ENCODE data around the gene EFHB. TPM values are rescaled to one million over a fixed set of nuclear protein-coding genes. Genes with fewer than 3 reads are reported as not detected.
A peak's percentile ranks its signal among the peaks of the same experiment; 100 is the strongest.

Gene EFHB
- total RNA-seq, 1 experiment from 2014 or later = 1.9 TPM

DNA sequence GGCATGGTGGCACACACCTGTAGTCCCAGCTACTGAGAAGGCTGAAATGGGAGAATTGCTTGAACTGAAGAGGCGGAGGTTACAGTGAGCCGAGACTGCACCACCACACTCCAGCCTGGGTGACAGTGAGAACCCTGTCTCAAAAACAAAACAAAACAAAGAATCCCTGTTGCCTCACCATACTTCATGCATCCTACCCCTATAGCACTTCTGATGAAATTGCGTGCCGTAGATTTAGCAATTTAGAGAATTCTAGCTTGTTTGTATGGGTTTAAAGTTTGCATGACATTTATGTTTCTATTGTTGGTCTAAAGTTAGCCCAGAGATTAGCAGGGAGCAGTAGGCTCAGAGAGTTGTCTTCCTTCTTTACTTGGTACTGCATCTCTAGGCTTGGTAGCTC is 20.7 kb upstream of the EFHB start:
- no peaks in the 10 kb centered on the region for H3K27me3 Mint-ChIP-seq (ENCODE audit: low read depth)
- no peak overlapping the region for H3K4me3 Mint-ChIP-seq
- H3K27me3 ChIP-seq (ENCODE audit: insufficient read depth, low read length) = no peaks in the 10 kb centered on the region
- H3K56ac ChIP-seq (ENCODE audit: insufficient read length, low read depth, low read length) = no peak overlapping the region
- TF ChIP-seq, protein P1, sequence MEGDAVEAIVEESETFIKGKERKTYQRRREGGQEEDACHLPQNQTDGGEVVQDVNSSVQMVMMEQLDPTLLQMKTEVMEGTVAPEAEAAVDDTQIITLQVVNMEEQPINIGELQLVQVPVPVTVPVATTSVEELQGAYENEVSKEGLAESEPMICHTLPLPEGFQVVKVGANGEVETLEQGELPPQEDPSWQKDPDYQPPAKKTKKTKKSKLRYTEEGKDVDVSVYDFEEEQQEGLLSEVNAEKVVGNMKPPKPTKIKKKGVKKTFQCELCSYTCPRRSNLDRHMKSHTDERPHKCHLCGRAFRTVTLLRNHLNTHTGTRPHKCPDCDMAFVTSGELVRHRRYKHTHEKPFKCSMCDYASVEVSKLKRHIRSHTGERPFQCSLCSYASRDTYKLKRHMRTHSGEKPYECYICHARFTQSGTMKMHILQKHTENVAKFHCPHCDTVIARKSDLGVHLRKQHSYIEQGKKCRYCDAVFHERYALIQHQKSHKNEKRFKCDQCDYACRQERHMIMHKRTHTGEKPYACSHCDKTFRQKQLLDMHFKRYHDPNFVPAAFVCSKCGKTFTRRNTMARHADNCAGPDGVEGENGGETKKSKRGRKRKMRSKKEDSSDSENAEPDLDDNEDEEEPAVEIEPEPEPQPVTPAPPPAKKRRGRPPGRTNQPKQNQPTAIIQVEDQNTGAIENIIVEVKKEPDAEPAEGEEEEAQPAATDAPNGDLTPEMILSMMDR (conservative IDR thresholded peaks at IDR 0.05) = no peak
- H3K4me1 Mint-ChIP-seq = peaks cover 9 to 12% of the 10 kb centered on the region in 2 experiments
- no peak overlapping the region for H2BK15ac ChIP-seq (ENCODE audit: low read depth, low read length)
- no peak overlapping the region for H4K5ac ChIP-seq (ENCODE audit: insufficient read length, low read depth, low read length)
- no peak overlapping the region for H2BK5ac ChIP-seq (ENCODE audit: insufficient read length, low read length)
- H3K4ac ChIP-seq (ENCODE audit: low read depth, low read length) = no peak overlapping the region
- H3K36me3 Mint-ChIP-seq (ENCODE audit: insufficient read depth in 1 of 3, low read depth in 3 of 3) = peaks cover 30 to 70% (median 66%) of the 10 kb centered on the region in 3 experiments
- H4K8ac ChIP-seq (replicated peaks; ENCODE audit: insufficient read length, low read depth, low read length) = no peak overlapping the region
- no CpG with 5 or more reads among the region's 4 CpGs for WGBS (ENCODE audit: extremely low coverage, insufficient read length, low lambda C conversion rate)
- no peak overlapping the region for H4K91ac ChIP-seq (ENCODE audit: insufficient read length, low read depth, low read length)
- H3K9me3 Mint-ChIP-seq = no peaks in the 10 kb centered on the region
- H3K18ac ChIP-seq (ENCODE audit: insufficient read length, low read depth, low read length) = no peak overlapping the region
- no peak overlapping the region for H2BK120ac ChIP-seq (ENCODE audit: low read depth, low read length, poor library complexity, severe bottlenecking)
- no peak overlapping the region for H2AK5ac ChIP-seq (ENCODE audit: insufficient read length, low read length)
- H3K4me1 ChIP-seq (ENCODE audit: insufficient read depth, low read length) = no peaks in the 10 kb centered on the region; the same call in 1 of the 2 replicates
- H3K9me3 ChIP-seq (ENCODE audit: control insufficient read depth, low read depth, low read length) = no peaks in the 10 kb centered on the region
- no peaks in the 10 kb centered on the region for H3K23me2 ChIP-seq (ENCODE audit: insufficient read length, low read depth, low read length, poor library complexity, severe bottlenecking)
- H2BK20ac ChIP-seq (ENCODE audit: low read depth, low read length, poor library complexity, severe bottlenecking) = no peak overlapping the region
- H2BK12ac ChIP-seq (ENCODE audit: insufficient read length, low read depth, low read length) = no peak overlapping the region
- H2AFZ ChIP-seq (ENCODE audit: low read length) = no peak overlapping the region
- no peak for DNase-seq
- H3K23ac ChIP-seq (ENCODE audit: insufficient read length, low read depth, low read length) = no peak overlapping the region
- H3K79me1 ChIP-seq (ENCODE audit: insufficient read depth, low read depth, low read length, poor library complexity, severe bottlenecking) = peaks cover 14% of the 10 kb centered on the region
- H4K20me1 ChIP-seq (ENCODE audit: control insufficient read depth, insufficient read depth, insufficient read length) = no peaks in the 10 kb centered on the region
- no peak overlapping the region for H3K4me2 ChIP-seq (ENCODE audit: insufficient read depth, insufficient read length, low read length)
- no peak overlapping the region for H3K9ac ChIP-seq (ENCODE audit: extremely low read depth, insufficient read length, low read length)
- H3T11ph ChIP-seq (ENCODE audit: low read length) = no peak overlapping the region
- H3K14ac ChIP-seq (ENCODE audit: insufficient read depth, low read length) = no peak overlapping the region
- H3K27ac ChIP-seq (ENCODE audit: insufficient read length, low read depth, low read length) = no peak overlapping the region
- H3K79me2 ChIP-seq (ENCODE audit: insufficient read depth, low read length) = peaks cover 45% of the 10 kb centered on the region; the same call in 1 of the 2 replicates
- H3K27ac Mint-ChIP-seq = peak overlapping the region in 2 of 3 experiments; percentile 22 to 43; a peak in 2 of 7 replicates
